Measurements from ENCODE around the gene FRMD4A.

The FRMD4A gene

GRCh38 chr10:13685885-13686284, 644.8 kb downstream of the FRMD4A start:
- FAIRE-seq: no peak

GRCh38 chr10:13684806-13685482, 645.8 kb downstream of the FRMD4A start:
- FAIRE-seq: no peak

GRCh38 chr10:13684252-13684791, 646.4 kb downstream of the FRMD4A start:
- FAIRE-seq: no peak

GRCh38 chr10:13683017-13683416, 647.7 kb downstream of the FRMD4A start:
- no peak for FAIRE-seq

- no peak for FAIRE-seq
Measured at GRCh38 chr10:13681960-13682359, 648.8 kb downstream of the FRMD4A start.

GRCh38 chr10:13681528-13681927, 649.2 kb downstream of the FRMD4A start:
- no peak for FAIRE-seq

GRCh38 chr10:13681095-13681494, 649.6 kb downstream of the FRMD4A start:
- no peak for FAIRE-seq

- no peak for FAIRE-seq
Measured at GRCh38 chr10:13678101-13678843, 652.5 kb downstream of the FRMD4A start.

GRCh38 chr10:13674645-13675588, 655.8 kb downstream of the FRMD4A start:
- FAIRE-seq: no peak

GRCh38 chr10:13673156-13673555, 657.6 kb downstream of the FRMD4A start:
- FAIRE-seq: no peak

GRCh38 chr10:13672548-13672947, 658.2 kb downstream of the FRMD4A start:
- FAIRE-seq: no peak

- FAIRE-seq: no peak
Measured at GRCh38 chr10:13671904-13672303, 658.8 kb downstream of the FRMD4A start.

GRCh38 chr10:13670311-13670710, 660.4 kb downstream of the FRMD4A start:
- FAIRE-seq: no peak

- no peak for FAIRE-seq
Measured at GRCh38 chr10:13669901-13670300, 660.8 kb downstream of the FRMD4A start.

- FAIRE-seq: no peak
Measured at GRCh38 chr10:13669182-13669855, 661.4 kb downstream of the FRMD4A start.

GRCh38 chr10:13668126-13668525, 662.6 kb downstream of the FRMD4A start:
- FAIRE-seq: no peak

- FAIRE-seq: no peak
Measured at GRCh38 chr10:13665516-13666262, 665.0 kb downstream of the FRMD4A start.

- FAIRE-seq: no peak
Measured at GRCh38 chr10:13661256-13661655, 669.5 kb downstream of the FRMD4A start.

- no peak for FAIRE-seq
Measured at GRCh38 chr10:13660551-13660920, 670.2 kb downstream of the FRMD4A start.

GRCh38 chr10:13659887-13660550, 670.7 kb downstream of the FRMD4A start:
- no peak for FAIRE-seq

All from endometrium (tissue), 2 donors.